Keratinocyte (primary cell): Measurements from ENCODE around the gene GUK1. TPM values are rescaled to one million over a fixed set of nuclear protein-coding genes. Genes with fewer than 3 reads are reported as not detected.

Experiments used
- DNase-seq: peaks from one replicate; pipeline ENCODE4 v3.0.0-alpha.2; 2011; ENCODE audit warnings: low read depth, missing footprints, low spot score
- FAIRE-seq: peaks from 2 replicates; lab custom pipeline; 2011; peaks lifted over from hg19 to GRCh38; lab: Jason Lieb, UNC
- H2AFZ ChIP-seq: 2 replicates; pipeline ENCODE4 v1.6.0; 2012; ENCODE audit warnings: low read length, control low read depth, inconsistent platforms; ENCODE audit not compliant: control insufficient read depth
- H3K27ac ChIP-seq: 2 replicates; pipeline ENCODE4 v1.5.1; 2011; ENCODE audit warnings: low read length; ENCODE audit not compliant: control insufficient read depth, insufficient read depth
- H3K27me3 ChIP-seq: 3 replicates; pipeline ENCODE4 v1.6.0; 2011; ENCODE audit warnings: low read length; ENCODE audit not compliant: control insufficient read depth, insufficient read depth; ENCODE audit errors: extremely low read depth
- H3K36me3 ChIP-seq, 2 experiments: 2 replicates in 1 of 2; 3 replicates in 1 of 2; pipeline ENCODE4 v1.5.1; 2011; ENCODE audit warnings: low read length in 2 of 2, mild to moderate bottlenecking in 1 of 2; ENCODE audit not compliant: control insufficient read depth in 2 of 2, insufficient read depth in 2 of 2; ENCODE audit errors: extremely low read depth in 1 of 2
- H3K4me1 ChIP-seq: 3 replicates; pipeline ENCODE4 v1.5.1; 2011; ENCODE audit warnings: low read length; ENCODE audit not compliant: control insufficient read depth, insufficient read depth; ENCODE audit errors: extremely low read depth
- H3K4me2 ChIP-seq: 3 replicates; pipeline ENCODE4 v1.6.0; 2011; ENCODE audit warnings: low read depth, low read length; ENCODE audit not compliant: control insufficient read depth, insufficient read depth; ENCODE audit errors: extremely low read depth
- H3K4me3 ChIP-seq, 3 experiments: fragments of 200-600 bp in 1 of 3; sonication (generic) in 1 of 3; 2 replicates in 2 of 3; 3 replicates in 1 of 3; pipeline ENCODE4 v1.5.1; 2011 to 2016; ENCODE audit warnings: low read length in 3 of 3, mild to moderate bottlenecking in 3 of 3, control low read depth in 2 of 3, inconsistent platforms in 1 of 3, low read depth in 1 of 3, mixed read lengths in 1 of 3, mixed run types in 1 of 3, moderate library complexity in 1 of 3; ENCODE audit not compliant: control insufficient read depth in 2 of 3, insufficient read depth in 2 of 3; ENCODE audit errors: extremely low read depth in 1 of 3
- H3K79me2 ChIP-seq: 2 replicates; pipeline ENCODE4 v1.6.0; 2012; ENCODE audit warnings: low read length; ENCODE audit not compliant: control insufficient read depth, insufficient read depth
- H3K9ac ChIP-seq: 3 replicates; pipeline ENCODE4 v1.6.0; 2011; ENCODE audit warnings: low read length; ENCODE audit not compliant: control insufficient read depth, insufficient read depth; ENCODE audit errors: extremely low read depth
- H3K9me1 ChIP-seq: 3 replicates; pipeline ENCODE4 v1.6.0; 2011; ENCODE audit warnings: low read length; ENCODE audit not compliant: control insufficient read depth, insufficient read depth; ENCODE audit errors: extremely low read depth
- H3K9me3 ChIP-seq: 2 replicates; pipeline ENCODE4 v1.5.1; 2012; ENCODE audit warnings: low read depth, low read length; ENCODE audit not compliant: control insufficient read depth
- H4K20me1 ChIP-seq: 3 replicates; pipeline ENCODE4 v1.6.0; 2011; ENCODE audit warnings: low read length; ENCODE audit not compliant: control insufficient read depth, insufficient read depth; ENCODE audit errors: extremely low read depth
- CTCF ChIP-seq, 3 experiments: IDR thresholded peaks in 1 of 3; conservative IDR thresholded peaks in 1 of 3; optimal IDR thresholded peaks in 1 of 3; 2 replicates in 2 of 3; 3 replicates in 1 of 3; pipeline versions ENCODE3 to v1.5.1; 2011; ENCODE audit warnings: low read length in 3 of 3, mild to moderate bottlenecking in 3 of 3, moderate library complexity in 2 of 3, control low read depth in 1 of 3, inconsistent platforms in 1 of 3; ENCODE audit not compliant: insufficient read depth in 2 of 3; ENCODE audit errors: extremely low read depth in 1 of 3
- EZH2 ChIP-seq: IDR thresholded peaks from one replicate; pipeline ENCODE4 v1.6.1; 2012; ENCODE audit warnings: inconsistent platforms, mild to moderate bottlenecking, low read length, moderate library complexity
- dilution Hi-C: fragments of 300-500 bp; cut with MboI; formaldehyde crosslinking; loops from one replicate; pipeline ENCODE4 v1.7.0; 2020; ENCODE audit warnings: low sequenced_read_pairs; ENCODE audit not compliant: extremely low pct_ligation_motif_present
- polyA plus RNA-seq, 5 experiments: library from polyadenylated mRNA; depleted of rRNA in 3 of 5; stranded (reverse) in 3 of 5; stranded (forward) in 1 of 5; unstranded in 1 of 5; fragments of >200 nt; gene quantifications; 1 replicate in 1 of 5; 2 replicates in 3 of 5; 3 replicates in 1 of 5; pipeline versions ENCODE4 v1.2.1 to v1.2.3, GENCODE V29; 2011 to 2012; ENCODE audit warnings: missing spikeins in 2 of 5, low read depth in 1 of 5, low replicate concordance in 1 of 5

The GUK1 gene
- polyA plus RNA-seq, 1 donor (not counting 4 experiments of a cell fraction or from before 2014, with no cell fraction given): 450 TPM

GRCh38 chr1:228104526-228105269, 35.4 kb upstream of the GUK1 start:
- Histone ChIP-seq H4K20me1 (peaks cover 5% of the 10 kb centered on the region), H3K9me3 (no peaks in the 10 kb centered on the region), H3K36me3 (peaks cover 14 to 23% of the 10 kb centered on the region in 2 experiments), H3K9me1 (peaks cover 2% of the 10 kb centered on the region), H3K27me3 (no peaks in the 10 kb centered on the region), H3K4me3 (no peak overlapping the region), H3K27ac (no peak overlapping the region), H3K79me2 (peaks cover 38% of the 10 kb centered on the region), H3K4me1 (peaks cover 11% of the 10 kb centered on the region), H3K4me2 (no peak overlapping the region), H2AFZ (no peak overlapping the region), H3K9ac (no peak overlapping the region)
- no peak for DNase-seq
- dilution Hi-C loops: no loop called here
- no peak for TF ChIP-seq EZH2
- no peak for FAIRE-seq

GRCh38 chr1:228105270-228105995, 34.6 kb upstream of the GUK1 start:
- Histone ChIP-seq H3K9me1 (peaks cover 2% of the 10 kb centered on the region), H3K4me1 (peaks cover 17% of the 10 kb centered on the region), H3K27ac (no peak overlapping the region), H3K79me2 (peaks cover 33% of the 10 kb centered on the region), H4K20me1 (no peaks in the 10 kb centered on the region), H3K27me3 (no peaks in the 10 kb centered on the region), H3K9me3 (no peaks in the 10 kb centered on the region), H3K4me2 (no peak overlapping the region), H3K36me3 (peaks cover 11 to 19% of the 10 kb centered on the region in 2 experiments), H3K9ac (no peak overlapping the region), H2AFZ (no peak overlapping the region), H3K4me3 (no peak overlapping the region)
- dilution Hi-C loops: no loop called here
- TF ChIP-seq EZH2 (no peak), CTCF (optimal IDR thresholded peaks at IDR 0.05 in 1 of 3, IDR thresholded peaks at IDR 0.05 in 1 of 3, conservative IDR thresholded peaks at IDR 0.05 in 1 of 3; ENCODE audit: extremely low read depth in 1 of 3, insufficient read depth in 2 of 3, low read length in 3 of 3) (no peak)
- FAIRE-seq (no peak), DNase-seq (no peak)
